GM21717 (cell line): ENCODE measurements around the gene MDGA2.
"Not testable (repeated sequence)": the region's sequence is repeated elsewhere in the genome, so short reads cannot be mapped to it uniquely, and the experiment has no call there.

ENCODE experiments used
- ATAC-seq: cut with Tn5 transposase; IDR thresholded peaks from one replicate; pipeline ENCODE4 v1.9.1; 2021; ENCODE audit warnings: mild to moderate bottlenecking, moderate library complexity; ENCODE audit not compliant: unreplicated experiment

MDGA2 gene

DNA sequence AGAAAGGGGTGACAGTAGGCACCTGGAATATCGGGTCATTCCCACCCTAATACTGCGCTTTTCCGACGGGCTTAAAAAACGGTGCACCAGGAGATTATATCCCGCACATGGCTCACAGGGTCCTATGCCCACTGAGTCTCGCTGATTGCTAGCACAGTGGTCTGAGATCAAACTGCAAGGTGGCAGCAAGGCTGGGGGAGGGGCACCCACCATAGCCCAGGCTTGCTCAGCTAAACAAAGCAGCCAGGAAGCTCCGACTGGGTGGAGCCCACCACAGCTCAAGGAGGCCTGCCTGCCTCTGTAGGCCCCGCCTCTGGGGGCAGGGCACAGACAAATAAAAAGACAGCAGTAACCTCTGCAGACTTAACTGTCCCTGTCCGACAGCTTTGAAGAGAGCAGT is 503.5 kb downstream of the MDGA2 start:
- not testable (repeated sequence) for ATAC-seq

DNA sequence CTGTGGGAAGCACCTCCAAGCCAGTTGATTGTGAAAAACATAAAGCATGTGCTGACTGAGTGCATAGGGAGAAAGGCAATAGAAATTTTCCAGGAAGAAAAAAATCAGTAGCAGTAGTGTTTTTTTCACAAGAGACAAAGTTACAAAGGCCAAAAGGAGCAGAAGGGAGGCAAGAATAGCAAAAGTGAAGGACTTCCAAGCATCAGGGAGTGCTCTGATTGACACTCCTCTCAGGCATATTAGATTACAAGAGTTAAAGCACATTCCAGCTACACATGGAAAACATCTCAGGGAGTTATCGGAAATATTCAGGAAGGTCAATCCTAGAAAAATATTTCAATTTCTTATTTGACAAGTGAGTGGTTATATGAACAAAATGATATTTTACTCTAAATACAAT is 508.0 kb downstream of the MDGA2 start:
- no peak for ATAC-seq

DNA sequence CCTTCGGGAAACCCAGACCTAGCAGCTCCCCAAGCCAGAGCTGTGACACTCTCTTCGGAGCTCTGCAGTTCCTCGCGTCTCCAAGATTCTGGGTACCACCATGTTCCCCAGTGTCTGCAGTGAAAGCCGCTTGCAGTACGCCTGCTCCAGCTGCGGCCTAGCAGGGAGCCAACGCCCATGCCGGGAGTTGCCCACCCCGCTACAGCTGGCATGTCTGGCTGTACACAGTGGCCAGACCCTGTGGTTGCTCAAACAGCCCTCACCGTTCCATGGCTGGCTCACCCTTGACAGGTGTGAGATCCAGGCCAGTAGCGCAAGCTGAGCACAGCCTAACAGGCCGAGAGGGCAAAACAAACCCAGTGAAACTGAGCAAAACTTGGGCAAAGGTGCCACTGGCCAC is 520.0 kb downstream of the MDGA2 start:
- ATAC-seq: no peak

DNA sequence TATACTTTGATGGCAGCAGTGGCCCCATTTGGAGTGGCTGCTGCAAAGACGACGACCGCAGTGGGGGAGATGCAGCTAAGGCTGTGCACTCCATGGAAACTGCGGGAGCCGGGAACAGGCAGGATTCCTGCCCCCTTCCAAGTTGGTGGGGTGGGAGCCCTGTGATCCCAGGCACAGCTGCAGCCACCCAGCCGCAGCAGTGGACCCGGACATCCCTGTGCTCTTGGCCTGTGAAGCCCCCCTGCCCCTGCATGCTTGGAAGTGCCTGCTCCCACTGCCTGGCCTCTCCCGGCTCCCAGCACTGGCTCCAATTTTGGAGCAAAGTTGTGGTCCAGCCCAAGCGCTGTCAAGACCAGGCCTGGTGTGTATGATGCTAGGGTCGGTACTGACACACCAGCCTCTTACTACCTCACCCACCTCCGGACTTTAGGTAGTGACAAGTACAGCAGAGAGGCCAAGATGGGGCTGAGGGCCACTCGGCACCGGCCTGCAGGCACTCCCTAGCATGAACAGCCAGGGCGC is 521.1 kb downstream of the MDGA2 start:
- ATAC-seq: no peak

DNA sequence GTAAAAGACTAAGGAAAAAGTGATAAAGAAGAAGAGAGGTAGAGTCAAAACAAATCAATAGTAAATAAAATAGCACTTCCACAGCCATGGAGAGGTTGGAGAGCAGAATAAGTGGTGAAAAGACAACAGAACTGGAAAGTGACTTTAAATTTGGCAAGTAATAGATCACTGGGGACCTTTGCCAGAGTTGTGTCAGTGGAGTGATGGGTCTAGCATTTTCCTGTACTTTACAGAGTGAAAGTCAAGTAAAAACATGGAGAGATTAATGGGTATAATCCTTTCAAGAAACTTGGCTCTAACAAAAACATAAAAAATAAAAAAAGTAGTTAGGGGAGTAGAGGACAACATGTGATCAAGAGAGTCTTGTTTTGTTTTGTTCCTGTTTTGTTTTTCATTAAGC is 521.7 kb downstream of the MDGA2 start:
- no peak for ATAC-seq

DNA sequence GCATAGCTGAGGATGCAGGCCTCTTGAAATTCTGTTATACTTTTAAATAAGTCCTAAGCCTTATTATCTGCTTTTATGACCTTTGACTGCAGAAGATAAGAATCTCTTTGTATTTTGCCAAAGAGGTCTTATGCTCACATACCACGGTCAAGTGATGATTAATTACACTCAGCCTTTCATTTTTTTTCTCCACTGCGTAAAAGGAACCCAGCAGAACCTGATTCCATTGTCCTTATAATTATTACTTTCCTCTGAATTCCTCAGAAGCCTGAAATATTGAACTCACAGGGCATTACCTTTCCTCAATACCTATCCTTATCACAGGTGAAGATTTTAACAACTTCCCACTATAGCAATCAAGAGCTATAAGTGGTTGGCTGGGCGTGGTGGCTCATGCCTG is 525.1 kb downstream of the MDGA2 start:
- no peak for ATAC-seq

DNA sequence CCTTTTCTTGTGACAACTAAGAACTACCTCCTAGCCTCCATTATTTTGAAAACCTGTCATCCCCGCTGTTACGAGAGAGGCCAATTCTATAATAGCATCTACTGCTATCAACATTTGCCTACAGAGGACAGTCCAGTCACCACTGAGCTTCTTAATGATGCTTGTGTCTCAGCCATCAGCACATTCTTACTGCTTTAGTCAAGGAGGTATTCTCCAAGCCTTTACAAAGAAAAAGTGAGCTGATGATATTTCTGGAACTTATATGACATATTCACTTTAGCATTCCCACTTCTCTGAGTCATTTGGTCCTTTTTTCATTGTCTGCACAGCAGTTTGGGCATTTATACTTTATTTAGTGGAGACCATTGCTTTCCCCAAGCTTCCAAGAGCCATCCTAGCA is 526.1 kb downstream of the MDGA2 start:
- ATAC-seq: no peak

DNA sequence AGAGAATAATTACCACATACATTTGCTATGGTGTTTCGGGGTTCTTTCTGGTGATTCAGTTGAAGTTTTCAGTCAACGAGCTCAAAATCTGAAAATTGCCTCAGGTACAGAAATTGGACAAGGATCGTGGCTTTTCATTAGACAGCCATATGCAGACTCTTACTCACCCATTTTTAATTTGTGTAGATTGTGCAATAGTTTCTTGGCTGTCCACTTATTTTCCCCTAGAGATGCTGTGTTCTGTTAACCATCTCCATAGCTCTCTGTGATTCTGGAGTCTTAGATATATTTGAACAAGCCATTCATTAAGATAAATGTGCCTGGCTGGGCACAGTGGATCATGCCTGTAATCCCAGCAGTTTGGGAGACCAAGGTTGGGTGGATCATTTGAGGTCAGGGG is 526.7 kb downstream of the MDGA2 start:
- no peak for ATAC-seq

DNA sequence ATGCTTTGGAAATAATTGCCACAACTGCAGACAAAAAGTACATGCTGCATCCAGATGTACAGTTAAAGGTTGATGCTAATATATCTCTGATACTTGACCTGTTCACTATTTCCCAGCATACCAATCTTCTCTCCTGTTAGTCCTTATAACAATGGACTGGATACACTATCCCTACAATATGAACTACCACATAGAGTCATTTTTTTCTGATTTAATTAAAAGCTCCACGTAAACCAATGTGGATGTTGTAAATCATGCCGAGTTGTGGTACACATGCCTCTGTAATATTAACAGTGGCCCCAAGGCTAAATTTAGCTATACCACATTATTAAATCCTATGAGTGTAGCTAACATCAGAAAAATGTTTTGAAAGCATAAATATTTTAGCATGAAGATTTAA is 554.8 kb downstream of the MDGA2 start:
- ATAC-seq: no peak

DNA sequence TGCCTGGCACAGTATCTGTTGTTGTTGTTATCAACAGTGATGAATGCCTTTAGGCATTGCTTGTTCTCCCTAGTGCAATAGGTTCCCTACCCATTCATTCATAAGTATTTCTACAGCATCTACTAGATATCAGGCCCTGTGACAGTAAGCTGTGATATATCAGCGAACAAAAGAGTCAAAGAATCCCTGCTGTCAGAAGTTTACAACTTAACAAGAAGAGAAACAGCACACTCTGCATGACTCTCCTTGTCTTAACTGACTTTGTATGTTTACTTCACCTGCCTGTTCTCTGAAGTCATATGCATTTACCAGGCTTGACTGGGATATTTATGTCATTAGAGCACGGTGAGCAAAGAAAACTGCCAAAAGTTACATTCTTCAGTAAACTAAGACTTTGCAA is 571.6 kb downstream of the MDGA2 start:
- no peak for ATAC-seq

DNA sequence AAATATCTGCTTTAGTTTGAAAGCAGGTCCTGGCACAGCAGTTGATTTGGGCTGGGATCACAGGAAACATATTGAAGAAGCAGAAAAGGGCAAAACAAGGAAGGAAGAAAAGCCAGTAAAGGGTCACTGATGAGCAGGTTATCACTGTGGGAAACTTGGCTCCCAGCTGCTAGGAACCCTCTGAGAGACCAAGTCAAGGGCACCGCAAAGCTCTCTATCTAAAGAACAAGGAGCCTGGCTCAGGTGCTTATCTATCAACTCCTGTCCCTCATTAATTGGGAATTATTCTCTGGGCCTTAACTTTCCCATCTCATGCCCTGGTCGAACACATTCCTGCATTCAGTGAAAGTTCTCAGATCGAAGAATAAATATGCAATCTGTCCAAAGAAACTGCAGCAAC is 572.9 kb downstream of the MDGA2 start:
- no peak for ATAC-seq

DNA sequence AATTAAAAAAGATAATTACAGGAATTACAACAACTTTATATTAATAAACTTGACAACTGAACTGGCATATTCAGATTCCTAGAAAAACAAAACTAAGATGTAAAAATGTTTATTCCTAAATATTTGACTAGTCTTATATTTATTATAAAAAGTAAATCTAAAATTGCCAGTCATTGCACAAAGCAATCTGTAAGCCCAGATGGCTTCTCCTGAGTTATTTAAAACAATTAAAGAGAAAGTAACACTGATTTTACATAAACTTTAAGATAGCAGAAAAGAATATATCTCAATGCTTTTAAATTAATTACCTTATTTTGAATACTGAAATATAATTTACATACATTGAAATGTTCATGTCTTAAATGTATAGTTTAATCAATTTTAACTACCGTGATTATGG is 589.7 kb downstream of the MDGA2 start:
- no peak for ATAC-seq

DNA sequence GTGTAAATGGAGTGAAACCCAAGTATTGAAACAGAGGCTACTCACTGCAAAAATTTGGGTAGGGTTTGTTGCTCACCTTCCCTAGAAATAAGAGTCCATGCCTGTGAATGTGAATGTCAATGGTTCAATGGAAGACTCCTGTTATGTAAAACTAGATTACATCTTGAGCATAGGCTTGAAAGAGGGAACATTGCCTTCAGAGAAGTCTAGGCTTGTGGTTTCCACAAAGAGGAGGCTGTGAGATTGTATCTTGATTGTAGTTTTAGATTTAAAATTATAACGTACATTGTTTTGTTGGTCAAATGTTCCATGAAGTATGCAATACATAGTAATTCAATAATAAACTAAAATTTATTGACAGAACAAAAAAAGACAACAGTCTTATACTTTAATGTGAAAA is 610.1 kb downstream of the MDGA2 start:
- ATAC-seq: no peak

DNA sequence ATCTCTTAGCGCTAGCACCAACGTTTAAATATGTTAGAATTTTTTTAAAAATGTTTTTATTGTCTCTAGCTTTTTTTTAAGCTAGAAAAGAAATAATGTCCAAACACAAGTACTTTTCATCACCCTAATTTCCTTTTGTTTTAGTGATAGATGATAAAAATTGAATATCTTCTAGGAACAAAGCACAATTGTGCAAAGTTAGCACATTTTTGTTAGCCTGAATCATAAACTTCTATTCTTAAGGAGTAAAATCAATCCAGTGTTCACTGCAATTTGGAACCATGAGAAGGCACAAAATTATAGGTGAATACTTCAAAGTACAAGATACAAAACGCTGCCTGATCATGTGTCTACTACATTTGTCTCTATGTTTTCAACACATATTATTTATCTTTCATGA is 615.4 kb downstream of the MDGA2 start:
- ATAC-seq: no peak

DNA sequence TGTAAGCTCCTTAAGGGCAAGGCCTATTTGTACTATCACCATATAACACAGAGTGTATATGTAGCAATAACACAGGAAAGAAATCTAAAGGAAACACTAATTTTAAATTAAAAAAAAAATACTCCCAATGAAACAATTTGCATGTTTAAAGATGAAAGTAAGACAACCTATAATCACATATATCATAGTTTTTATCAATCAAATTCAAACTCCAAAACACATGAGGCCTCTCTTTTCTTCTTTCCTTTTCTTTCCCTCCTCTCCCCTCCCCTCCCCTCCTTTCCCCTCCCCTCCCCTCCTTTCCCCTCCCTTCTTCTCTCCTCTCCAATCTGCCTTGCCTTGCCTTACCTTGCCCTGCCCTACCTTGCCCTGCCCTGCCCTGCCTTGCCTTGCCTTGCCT is 618.0 kb downstream of the MDGA2 start:
- no peak for ATAC-seq

DNA sequence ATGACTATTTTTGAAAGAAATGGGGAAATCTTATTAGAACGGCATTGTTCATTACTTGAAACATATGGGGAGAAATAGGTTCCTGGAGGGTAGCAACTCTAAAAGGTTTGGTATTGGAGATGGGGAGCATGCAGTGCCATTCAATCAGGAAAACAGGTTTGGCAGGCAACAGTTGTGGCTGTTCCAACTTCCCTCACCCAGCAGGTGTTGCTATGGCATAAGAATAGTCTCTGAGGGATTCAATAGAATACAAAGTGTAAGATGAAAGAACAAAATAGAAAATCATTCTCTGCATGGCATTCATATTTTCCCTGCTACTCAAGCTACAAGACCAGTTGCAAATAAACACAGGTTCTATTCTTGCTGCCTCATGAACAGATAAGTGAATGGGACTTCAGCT is 630.6 kb downstream of the MDGA2 start:
- ATAC-seq: no peak

DNA sequence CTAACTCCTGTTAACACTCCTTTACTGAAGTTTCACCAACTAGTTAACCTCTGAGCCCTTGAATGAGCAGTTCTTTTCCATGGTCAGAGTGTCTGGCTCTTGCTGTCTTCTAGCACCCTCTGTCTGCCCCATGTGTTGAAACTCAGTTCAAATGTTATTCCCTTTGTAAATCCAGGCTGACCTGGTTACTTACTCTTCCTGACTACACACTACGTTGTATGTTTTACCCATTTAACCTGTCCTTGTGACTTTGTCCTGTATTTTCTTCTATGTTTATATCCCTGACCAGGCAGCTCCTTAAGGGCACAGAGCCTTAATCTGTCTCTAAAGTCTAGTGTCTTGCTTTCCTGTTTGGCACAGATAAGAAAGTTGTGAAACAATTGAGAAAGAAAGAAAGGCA is 634.9 kb downstream of the MDGA2 start:
- ATAC-seq: no peak

DNA sequence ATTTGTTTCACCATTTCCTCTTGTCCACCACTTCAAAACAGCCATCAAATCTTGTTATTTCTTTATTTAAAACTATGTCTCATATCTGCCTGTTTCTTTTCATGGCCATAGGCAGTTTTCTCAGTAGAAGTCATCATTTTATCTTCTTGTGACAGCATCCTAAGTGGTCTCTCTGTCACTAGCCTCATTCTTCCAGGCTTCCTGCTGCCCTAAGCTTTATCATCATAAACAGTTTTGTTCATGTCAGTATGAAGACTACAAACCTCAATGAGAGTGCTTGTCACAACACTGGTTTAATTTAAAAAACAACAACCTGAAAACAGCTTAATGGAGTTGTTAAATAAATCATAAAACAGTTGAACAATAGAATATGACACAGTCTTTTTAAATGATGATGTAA is 636.1 kb downstream of the MDGA2 start:
- no peak for ATAC-seq

DNA sequence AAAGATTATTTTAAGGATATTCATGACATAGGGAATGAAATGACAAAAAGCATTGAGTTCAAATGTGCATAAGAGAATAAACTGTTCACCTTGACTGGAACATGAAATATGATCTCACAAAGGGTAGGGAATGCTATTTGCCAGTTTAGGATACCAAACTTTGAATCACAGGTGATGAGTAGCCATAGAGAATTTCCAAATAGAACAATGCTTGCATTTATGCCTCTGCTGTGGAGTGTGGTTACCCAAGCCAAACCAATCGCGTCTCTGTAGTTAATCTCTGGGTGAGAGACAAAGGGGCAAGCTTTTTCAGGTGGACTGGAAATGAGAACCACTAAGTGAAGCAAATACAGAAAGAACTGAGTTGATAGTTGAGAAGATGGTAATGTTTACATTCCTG is 652.7 kb downstream of the MDGA2 start:
- ATAC-seq: no peak

DNA sequence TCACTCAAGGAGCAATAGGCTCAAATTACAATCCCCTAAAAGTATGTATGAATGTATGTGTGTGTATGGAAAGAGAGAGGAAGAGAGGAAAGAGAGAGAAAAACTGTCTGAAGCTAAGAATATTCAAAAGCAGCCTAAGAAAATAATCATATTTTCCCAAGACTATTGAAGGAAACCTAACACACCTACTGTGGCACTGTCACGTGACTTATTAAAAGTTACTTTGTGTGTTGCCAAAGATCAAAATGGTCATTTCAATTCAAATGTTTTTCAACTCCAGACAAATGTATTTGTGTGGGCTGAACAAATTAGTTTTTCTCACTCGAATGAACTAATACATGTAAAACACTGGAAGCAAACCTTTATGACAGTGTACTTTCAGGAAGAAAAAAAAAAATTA is 654.9 kb downstream of the MDGA2 start:
- ATAC-seq: no peak

DNA sequence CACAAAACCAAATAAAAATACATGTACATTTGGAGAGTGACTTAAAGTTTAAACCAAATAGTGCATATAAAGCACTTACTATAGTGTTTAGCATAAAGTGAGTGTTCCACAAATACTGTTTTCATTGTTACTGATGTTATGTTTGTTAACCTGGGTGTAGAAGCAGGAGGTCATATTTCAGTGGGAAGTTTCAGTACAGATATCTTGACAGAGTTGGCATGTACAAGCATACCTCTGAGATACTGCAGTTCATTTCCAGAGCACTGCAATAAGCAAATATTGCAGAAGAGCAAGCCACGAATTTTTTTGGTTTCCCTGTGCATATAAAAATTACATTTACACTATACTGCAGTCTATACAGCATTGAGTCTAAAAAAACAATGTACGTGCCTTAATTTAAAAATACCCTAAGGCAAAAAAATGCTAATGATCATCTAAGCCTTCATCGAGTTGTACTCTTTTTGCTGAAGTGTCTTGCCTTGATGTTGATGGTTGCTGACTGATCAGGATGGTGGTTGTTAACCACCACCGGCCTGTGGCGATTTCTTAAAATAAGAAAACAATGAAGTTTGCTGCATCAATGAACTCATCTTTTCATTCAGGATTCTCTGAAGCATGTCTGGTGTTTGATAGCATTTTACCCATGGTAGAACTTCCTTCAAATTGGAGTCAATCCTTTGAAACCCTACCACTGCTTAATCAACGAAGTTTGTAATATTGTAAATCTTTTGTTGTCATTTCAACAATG is 662.7 kb downstream of the MDGA2 start:
- ATAC-seq: no peak

DNA sequence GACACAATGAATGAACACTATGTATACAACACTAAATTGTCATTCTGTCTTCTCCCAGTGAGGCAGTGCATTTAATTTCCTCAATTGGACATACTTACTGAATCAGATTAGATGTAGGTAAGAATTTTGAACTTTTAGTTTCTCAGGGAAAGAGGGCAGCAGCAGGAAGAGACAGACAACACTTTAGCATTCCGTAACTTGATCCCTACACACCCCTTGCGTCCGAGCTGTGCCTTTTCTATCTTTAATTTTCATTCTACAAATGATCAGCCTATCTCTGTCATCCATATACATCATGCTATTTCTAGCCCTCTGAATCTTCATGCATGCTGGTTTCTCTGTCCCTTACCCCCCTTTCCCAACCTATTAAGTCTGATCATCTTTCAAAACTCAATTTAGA is 665.8 kb downstream of the MDGA2 start:
- no peak for ATAC-seq

DNA sequence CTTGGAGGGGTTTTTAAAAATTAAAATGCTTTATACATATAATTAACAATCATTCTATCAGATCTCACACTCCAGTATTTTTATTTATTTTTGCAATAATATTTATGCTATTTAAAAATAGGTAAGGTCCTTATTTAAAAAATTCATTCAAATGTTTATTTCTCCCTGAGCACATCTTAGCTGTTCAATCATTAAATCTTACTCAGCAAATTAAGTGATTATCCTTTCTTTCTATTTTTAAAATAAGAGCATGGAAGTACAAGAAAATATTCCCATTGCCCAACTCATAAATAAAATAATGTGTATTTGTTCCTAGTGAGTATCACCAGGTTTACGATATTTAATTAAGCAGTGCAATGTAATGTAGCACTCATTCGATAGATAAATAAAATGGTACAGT is 666.7 kb downstream of the MDGA2 start:
- ATAC-seq: no peak
